Ramos (cell line): ENCODE results near the gene MPHOSPH6.
"Not testable (repeated sequence)": the region's sequence is repeated elsewhere in the genome, so short reads cannot be mapped to it uniquely, and the experiment has no call there.

Source experiments
- in situ Hi-C: fragments of 300-500 bp; cut with MboI; formaldehyde crosslinking; loops from one replicate; pipeline ENCODE4 v1.14.3; 2022; ENCODE audit warnings: low sequenced_read_pairs; ENCODE audit not compliant: unreplicated experiment

The MPHOSPH6 gene

GRCh38 chr16:82169861-82170845, at the start of gene MPHOSPH6:
Gene MPHOSPH6 (minus strand): TSS chr16:82170224. CDS start chr16:82170175, 49 bp downstream.
- in situ Hi-C loops = no loop called here

DNA sequence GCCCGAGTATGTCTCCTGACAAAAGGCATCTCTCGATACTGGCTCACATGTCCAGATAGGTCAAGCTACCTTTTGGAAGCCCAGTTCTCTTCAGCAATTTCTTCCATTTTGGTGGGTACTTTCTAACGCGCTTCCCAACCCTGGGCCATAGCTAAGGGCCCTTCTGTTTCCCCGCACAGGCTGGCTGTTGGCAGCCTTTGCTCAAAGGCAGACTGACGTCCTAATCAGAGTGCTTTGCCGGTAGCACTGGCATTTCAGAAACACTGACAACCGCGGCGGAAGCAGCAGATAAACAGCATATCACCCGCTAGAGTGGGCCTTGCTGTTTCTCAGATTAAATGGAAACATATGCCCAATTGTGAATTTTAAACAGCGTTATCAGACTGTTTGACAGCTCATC, 49.3 kb upstream of the MPHOSPH6 start:
- in situ Hi-C loops = no loop called here

DNA sequence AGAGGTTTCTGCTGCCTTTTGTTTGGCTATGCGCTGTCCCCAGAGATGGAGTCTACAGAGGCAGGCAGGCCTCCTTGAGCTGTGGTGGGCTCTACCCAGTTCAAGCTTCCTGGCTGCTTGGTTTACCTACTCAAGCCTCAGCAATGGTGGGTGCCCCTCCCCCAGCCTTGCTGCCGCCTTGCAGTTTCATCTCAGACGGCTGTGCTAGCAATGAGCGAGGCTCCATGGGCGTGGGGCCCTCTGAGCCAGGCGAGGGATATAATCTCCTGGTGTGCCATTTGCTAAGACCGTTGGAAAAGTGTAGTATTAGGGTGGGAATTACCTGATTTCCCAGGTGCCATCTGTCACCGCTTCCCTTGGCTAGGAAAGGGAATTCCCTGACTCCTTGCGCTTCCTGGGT, 39.3 kb upstream of the MPHOSPH6 start:
- in situ Hi-C loops = not testable (repeated sequence)

GRCh38 chr16:82203198-82203597, 33.2 kb upstream of the MPHOSPH6 start:
- in situ Hi-C loops = no loop called here

GRCh38 chr16:82201926-82202325, 31.9 kb upstream of the MPHOSPH6 start:
- in situ Hi-C loops = no loop called here

- in situ Hi-C loops = no loop called here
Measured at GRCh38 chr16:82201351-82201750, 31.3 kb upstream of the MPHOSPH6 start.

DNA sequence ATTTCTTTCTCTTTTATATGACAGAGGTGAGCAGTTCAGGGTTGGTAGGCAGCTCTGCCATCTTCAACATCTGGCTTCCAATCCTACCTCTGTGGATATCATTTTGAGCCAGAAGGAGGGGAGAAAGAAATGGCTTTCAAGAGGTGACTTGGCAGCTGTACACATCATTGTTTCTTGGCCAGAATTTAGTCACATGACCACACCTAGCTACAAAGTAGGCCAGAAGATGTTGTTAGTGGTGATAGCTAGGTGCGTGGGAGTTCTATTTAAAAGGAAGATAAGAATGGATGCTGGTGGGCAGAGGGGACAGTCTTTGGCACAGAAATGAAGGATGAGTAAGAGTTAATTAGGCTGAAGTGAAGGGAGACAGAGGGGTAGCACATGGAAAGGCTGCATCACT, 29.2 kb upstream of the MPHOSPH6 start:
- in situ Hi-C loops = no loop called here

DNA sequence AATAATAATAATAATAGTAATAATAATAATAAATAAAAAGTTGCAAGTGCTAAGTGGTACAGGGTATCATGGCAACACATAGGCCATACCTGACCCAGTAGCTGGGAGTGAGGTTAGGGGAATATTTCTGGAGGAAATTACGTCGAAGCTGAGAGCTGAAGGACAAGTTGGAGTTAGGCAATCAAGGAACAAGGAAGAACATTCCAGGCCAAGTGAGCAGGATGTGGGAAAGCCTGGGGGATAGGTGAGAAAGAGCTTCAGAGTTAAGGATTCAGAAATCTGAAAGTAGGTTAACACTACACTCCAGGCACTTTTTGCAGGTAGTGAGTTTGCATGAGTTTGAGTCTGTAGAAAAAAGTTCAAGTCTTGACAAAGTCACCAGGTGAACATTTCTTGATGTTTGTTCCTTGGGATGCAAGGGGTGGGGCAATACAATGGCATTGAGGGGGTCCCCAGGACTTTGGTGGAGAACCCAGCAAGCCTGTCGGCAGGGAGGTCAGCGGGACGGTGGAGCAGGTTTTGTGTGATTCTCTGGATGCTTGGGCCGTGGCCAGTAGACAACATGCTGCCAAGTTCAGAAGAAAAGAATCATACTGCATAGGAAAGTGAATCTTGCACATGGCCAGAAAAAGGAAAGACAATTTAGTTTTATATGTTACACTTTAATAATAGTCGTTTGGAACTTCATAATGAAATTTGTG, 27.7 kb upstream of the MPHOSPH6 start:
- in situ Hi-C loops = no loop called here

DNA sequence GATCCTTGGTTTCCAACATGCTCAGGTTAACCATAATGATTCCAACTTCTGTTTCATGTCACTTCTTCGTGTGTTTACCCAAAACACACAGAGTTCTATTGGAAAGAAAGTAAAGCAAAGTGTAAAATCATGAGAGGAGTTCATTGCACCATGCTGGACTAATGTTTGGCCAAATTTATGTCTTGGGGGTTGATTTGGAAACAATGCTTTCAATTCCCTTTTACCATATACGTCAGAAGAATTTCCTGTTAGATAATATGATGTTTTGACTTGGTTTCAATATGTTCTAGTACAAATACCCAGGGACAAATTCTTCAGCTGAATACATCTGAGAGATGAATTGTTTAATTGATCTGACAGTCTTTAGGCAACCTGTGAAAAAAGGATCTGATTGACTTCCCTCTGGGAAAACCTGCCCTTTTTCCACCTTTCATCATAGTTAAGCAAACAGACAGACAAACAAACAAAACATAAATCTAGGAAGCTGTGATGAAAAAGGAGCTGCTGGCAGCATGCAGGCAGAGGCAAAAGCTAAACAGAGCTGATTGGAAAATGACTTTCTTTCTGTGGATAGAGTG, 26.0 kb upstream of the MPHOSPH6 start:
- in situ Hi-C loops = no loop called here

- in situ Hi-C loops = no loop called here
Measured at GRCh38 chr16:82194086-82194485, 24.1 kb upstream of the MPHOSPH6 start.

GRCh38 chr16:82192665-82193064, 22.6 kb upstream of the MPHOSPH6 start:
- in situ Hi-C loops = no loop called here

- in situ Hi-C loops = no loop called here
Measured at GRCh38 chr16:82190386-82190785, 20.4 kb upstream of the MPHOSPH6 start.

DNA sequence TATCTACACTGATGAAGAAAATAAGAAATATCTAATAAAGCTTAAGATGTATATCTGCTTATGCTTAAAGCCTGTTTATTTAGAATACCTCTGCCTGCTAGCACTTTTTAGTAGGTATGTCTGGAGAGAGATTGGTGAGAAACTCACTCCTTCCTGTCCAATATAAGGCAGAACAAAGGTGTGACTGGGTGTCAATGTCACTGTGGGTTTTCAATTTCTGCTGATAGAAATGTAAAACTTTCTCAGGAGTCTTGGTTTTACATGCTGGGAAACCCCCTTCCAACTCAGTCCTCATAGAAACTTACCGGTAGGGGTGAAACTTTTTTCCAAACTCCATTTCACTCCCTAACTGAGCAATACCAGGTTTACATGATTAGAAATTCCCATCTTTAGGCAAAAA, 17.8 kb upstream of the MPHOSPH6 start:
- in situ Hi-C loops = no loop called here

DNA sequence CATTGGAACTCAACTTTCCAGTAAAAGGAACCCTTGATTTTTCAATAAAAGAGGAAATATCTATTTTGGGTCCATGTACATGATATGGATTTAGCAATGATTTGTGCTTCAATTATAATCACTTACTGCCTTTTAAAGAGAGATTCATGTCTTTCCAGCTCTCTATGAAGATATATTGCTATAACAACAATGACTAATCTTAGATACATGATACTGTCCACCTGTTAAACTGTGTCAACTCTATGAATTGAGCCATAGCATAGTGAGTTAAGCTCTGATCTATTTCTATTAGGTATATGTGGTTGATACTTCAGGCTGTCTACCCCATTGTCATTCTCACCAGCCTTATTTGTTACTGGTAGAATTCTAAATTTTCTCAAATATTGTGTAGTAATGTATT, 15.0 kb upstream of the MPHOSPH6 start:
- in situ Hi-C loops = no loop called here

DNA sequence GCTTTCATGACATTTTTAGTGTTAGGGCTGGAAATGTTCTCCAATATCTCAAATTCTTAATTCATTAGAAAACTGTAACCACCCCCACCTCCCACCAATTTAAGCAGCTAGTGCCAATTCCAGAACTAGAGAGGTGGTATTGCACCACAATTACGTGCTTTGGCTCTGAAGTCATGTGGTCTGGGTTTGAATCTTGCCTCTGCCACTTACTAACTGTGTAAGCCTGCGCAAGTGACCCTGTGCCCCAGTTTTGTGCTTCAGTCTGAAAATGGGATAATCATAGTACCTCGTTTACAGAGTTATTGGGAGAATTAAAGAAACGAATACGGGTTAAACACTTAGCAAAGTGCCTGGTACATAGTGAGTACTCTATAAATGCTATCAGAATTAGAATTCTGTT, 14.2 kb upstream of the MPHOSPH6 start:
- in situ Hi-C loops = no loop called here

DNA sequence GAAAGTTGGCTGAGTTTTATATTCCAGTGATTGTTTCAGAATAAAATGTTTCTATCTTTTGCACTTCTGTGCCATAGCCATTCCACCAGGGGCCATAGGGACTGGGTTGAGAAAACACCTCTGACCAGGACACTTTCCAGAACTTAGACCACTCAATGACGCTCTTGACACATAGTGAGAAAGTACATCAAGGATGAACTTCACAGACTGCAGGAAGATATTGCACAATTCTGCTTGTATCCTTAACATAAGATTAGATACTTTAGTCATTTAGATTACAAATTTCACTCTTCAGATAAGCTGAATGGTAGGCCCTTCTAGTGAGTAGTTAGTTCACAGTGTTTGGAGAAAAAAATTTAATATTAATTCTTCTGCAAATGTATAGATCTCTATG, 13.0 kb upstream of the MPHOSPH6 start:
- in situ Hi-C loops = no loop called here

GRCh38 chr16:82182266-82183003, 12.4 kb upstream of the MPHOSPH6 start:
- in situ Hi-C loops = no loop called here

- in situ Hi-C loops = no loop called here
Measured at GRCh38 chr16:82181461-82182185, 11.6 kb upstream of the MPHOSPH6 start.

GRCh38 chr16:82178352-82178751, 8.3 kb upstream of the MPHOSPH6 start:
- in situ Hi-C loops = no loop called here

GRCh38 chr16:82177555-82177954, 7.5 kb upstream of the MPHOSPH6 start:
- in situ Hi-C loops = no loop called here
